Measurements from ENCODE around the gene MRPL44.

DNA sequence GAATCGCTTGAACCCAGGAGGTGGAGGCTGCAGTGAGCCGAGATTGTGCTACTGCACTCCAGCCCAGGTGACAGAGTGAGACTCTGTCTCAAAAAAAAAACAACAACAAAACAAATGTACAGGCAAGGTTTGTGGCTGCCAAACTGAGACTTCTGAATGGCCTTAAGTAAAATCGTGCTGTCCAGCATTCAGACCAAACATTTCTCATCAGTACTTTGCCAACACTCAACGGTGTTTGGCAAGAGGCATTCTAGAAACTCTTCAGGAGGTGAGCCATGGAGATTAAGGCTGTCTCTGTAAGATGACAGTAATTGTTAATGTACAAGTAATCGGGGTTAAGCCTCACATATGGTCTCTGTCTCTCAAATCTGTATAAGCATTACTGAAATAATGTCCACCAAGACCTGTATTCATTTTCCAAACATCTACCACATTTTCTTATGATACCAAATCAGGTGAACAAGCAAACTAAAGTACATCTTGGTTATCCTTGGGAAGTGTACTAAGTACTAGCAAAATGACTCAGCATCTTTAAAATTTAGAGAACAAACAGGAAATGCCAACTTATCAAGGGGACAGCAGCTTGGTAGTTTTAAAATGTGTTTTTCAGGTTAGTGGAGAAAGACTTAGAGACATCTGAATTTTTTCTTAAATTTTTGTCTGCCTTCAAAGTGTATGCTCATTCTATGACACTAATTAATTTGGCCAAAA is 52.5 kb downstream of the MRPL44 start:
- TF ChIP-seq, protein P1, sequence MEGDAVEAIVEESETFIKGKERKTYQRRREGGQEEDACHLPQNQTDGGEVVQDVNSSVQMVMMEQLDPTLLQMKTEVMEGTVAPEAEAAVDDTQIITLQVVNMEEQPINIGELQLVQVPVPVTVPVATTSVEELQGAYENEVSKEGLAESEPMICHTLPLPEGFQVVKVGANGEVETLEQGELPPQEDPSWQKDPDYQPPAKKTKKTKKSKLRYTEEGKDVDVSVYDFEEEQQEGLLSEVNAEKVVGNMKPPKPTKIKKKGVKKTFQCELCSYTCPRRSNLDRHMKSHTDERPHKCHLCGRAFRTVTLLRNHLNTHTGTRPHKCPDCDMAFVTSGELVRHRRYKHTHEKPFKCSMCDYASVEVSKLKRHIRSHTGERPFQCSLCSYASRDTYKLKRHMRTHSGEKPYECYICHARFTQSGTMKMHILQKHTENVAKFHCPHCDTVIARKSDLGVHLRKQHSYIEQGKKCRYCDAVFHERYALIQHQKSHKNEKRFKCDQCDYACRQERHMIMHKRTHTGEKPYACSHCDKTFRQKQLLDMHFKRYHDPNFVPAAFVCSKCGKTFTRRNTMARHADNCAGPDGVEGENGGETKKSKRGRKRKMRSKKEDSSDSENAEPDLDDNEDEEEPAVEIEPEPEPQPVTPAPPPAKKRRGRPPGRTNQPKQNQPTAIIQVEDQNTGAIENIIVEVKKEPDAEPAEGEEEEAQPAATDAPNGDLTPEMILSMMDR (IDR thresholded peaks at IDR 0.05) = no peak
- no peak for TF ChIP-seq EZH2 (IDR thresholded peaks at IDR 0.05; ENCODE audit: borderline replicate concordance, insufficient read depth, low read depth, low read length, poor library complexity, severe bottlenecking)
